ENCODE measurements around the gene GSK3B.

GSK3B gene

GRCh38 chr3:120040813-120041377 lies 53.4 kb downstream of the GSK3B start:
- Mint-ChIP-seq H3K9me3 (peaks cover 91% of the 10 kb centered on the region), H3K27ac (peak overlapping the region; percentile 93), H3K4me1 (peaks cover 48% of the 10 kb centered on the region), H3K4me3 (peak overlapping the region; percentile 53), H3K27me3 (ENCODE audit: low read depth, poor library complexity) (peaks cover 3% of the 10 kb centered on the region), H3K36me3 (ENCODE audit: low read depth) (peaks cover 97% of the 10 kb centered on the region)
- DNase-seq = no peak
- no peak for TF ChIP-seq CTCF (IDR thresholded peaks at IDR 0.05)

- Mint-ChIP-seq H3K4me1 (peaks cover 48% of the 10 kb centered on the region), H3K9me3 (peaks cover 87% of the 10 kb centered on the region), H3K4me3 (no peak overlapping the region), H3K27me3 (ENCODE audit: low read depth, poor library complexity) (peaks cover 3% of the 10 kb centered on the region), H3K27ac (peak overlapping the region; percentile 58), H3K36me3 (ENCODE audit: low read depth) (peaks cover 89% of the 10 kb centered on the region)
- DNase-seq = peak; percentile 18
- TF ChIP-seq CTCF (IDR thresholded peaks at IDR 0.05) = peak; percentile 47
Observed at GRCh38 chr3:120039642-120040610, 54.3 kb downstream of the GSK3B start.

- Mint-ChIP-seq H3K27ac (peak overlapping the region; percentile 53), H3K27me3 (ENCODE audit: low read depth, poor library complexity) (no peaks in the 10 kb centered on the region), H3K9me3 (peaks cover 40% of the 10 kb centered on the region), H3K4me3 (no peak overlapping the region), H3K36me3 (ENCODE audit: low read depth) (peaks cover 69% of the 10 kb centered on the region), H3K4me1 (no peaks in the 10 kb centered on the region)
- DNase-seq = no peak
- TF ChIP-seq CTCF (IDR thresholded peaks at IDR 0.05) = no peak
Observed at GRCh38 chr3:120033596-120033995, 60.7 kb downstream of the GSK3B start.

GRCh38 chr3:120031561-120031960 lies 62.7 kb downstream of the GSK3B start:
- Mint-ChIP-seq H3K27me3 (ENCODE audit: low read depth, poor library complexity) (no peaks in the 10 kb centered on the region), H3K9me3 (peaks cover 32% of the 10 kb centered on the region), H3K27ac (no peak overlapping the region), H3K4me1 (no peaks in the 10 kb centered on the region), H3K36me3 (ENCODE audit: low read depth) (peaks cover 64% of the 10 kb centered on the region), H3K4me3 (no peak overlapping the region)
- no peak for DNase-seq
- no peak for TF ChIP-seq CTCF (IDR thresholded peaks at IDR 0.05)

GRCh38 chr3:120029749-120030148 lies 64.5 kb downstream of the GSK3B start:
- Mint-ChIP-seq H3K27me3 (ENCODE audit: low read depth, poor library complexity) (no peaks in the 10 kb centered on the region), H3K4me3 (no peak overlapping the region), H3K9me3 (peaks cover 35% of the 10 kb centered on the region), H3K36me3 (ENCODE audit: low read depth) (peaks cover 73% of the 10 kb centered on the region), H3K27ac (no peak overlapping the region), H3K4me1 (no peaks in the 10 kb centered on the region)
- no peak for DNase-seq
- TF ChIP-seq CTCF (IDR thresholded peaks at IDR 0.05) = no peak
